ENCODE measurements around the gene ZFPL1.

Gene ZFPL1

GRCh38 chr11:65078151-65078550 lies 5.9 kb upstream of the ZFPL1 start:
- H3K79me2 ChIP-seq (ENCODE audit: control insufficient read depth, insufficient read depth, low read length, unreplicated experiment), result peaks cover 46% of the 10 kb centered on the region
- no peak overlapping the region for H3K4me3 ChIP-seq (ENCODE audit: low read depth, low read length)
- no peak overlapping the region for H3K27ac ChIP-seq (ENCODE audit: low read depth, low read length)
- H3K4me1 ChIP-seq (ENCODE audit: control insufficient read depth, insufficient read depth, low read length, unreplicated experiment), result peaks cover 10% of the 10 kb centered on the region
- no peaks in the 10 kb centered on the region for H3K27me3 ChIP-seq (ENCODE audit: insufficient read depth, low read length)
- no peak overlapping the region for H2AFZ ChIP-seq (ENCODE audit: low read length, unreplicated experiment)
- H3K36me3 ChIP-seq (ENCODE audit: insufficient read depth, low read length), result peaks cover 8% of the 10 kb centered on the region; the same call in 1 of the 2 replicates

- H3K4me3 ChIP-seq (ENCODE audit: low read depth, low read length), result no peak overlapping the region
- peaks cover 8% of the 10 kb centered on the region; the same call in 1 of the 2 replicates for H3K36me3 ChIP-seq (ENCODE audit: insufficient read depth, low read length)
- no peaks in the 10 kb centered on the region for H3K27me3 ChIP-seq (ENCODE audit: insufficient read depth, low read length)
- H3K79me2 ChIP-seq (ENCODE audit: control insufficient read depth, insufficient read depth, low read length, unreplicated experiment), result peaks cover 53% of the 10 kb centered on the region
- no peak overlapping the region for H2AFZ ChIP-seq (ENCODE audit: low read length, unreplicated experiment)
- H3K4me1 ChIP-seq (ENCODE audit: control insufficient read depth, insufficient read depth, low read length, unreplicated experiment), result peaks cover 10% of the 10 kb centered on the region
- no peak overlapping the region for H3K27ac ChIP-seq (ENCODE audit: low read depth, low read length)
Measured at GRCh38 chr11:65078786-65079342, 5.2 kb upstream of the ZFPL1 start.

- peaks cover 12% of the 10 kb centered on the region; the same call in 1 of the 2 replicates for H3K36me3 ChIP-seq (ENCODE audit: insufficient read depth, low read length)
- H3K79me2 ChIP-seq (ENCODE audit: control insufficient read depth, insufficient read depth, low read length, unreplicated experiment), result peaks cover 65% of the 10 kb centered on the region
- H3K4me3 ChIP-seq (ENCODE audit: low read depth, low read length), result peak overlapping the region; percentile 97
- H3K4me1 ChIP-seq (ENCODE audit: control insufficient read depth, insufficient read depth, low read length, unreplicated experiment), result peaks cover 21% of the 10 kb centered on the region
- peak overlapping the region; percentile 92 for H2AFZ ChIP-seq (ENCODE audit: low read length, unreplicated experiment)
- peak overlapping the region; percentile 87 for H3K27ac ChIP-seq (ENCODE audit: low read depth, low read length)
- H3K27me3 ChIP-seq (ENCODE audit: insufficient read depth, low read length), result no peaks in the 10 kb centered on the region
Measured at GRCh38 chr11:65083134-65083833, 738 bp upstream of the ZFPL1 start.

- Histone ChIP-seq H3K4me3 (ENCODE audit: low read depth, low read length) (peak overlapping the region; percentile 97), H2AFZ (ENCODE audit: low read length, unreplicated experiment) (peak overlapping the region; percentile 60), H3K27me3 (ENCODE audit: insufficient read depth, low read length) (no peaks in the 10 kb centered on the region), H3K36me3 (ENCODE audit: insufficient read depth, low read length) (peaks cover 8% of the 10 kb centered on the region; the same call in 1 of the 2 replicates), H3K4me1 (ENCODE audit: control insufficient read depth, insufficient read depth, low read length, unreplicated experiment) (peaks cover 21% of the 10 kb centered on the region), H3K27ac (ENCODE audit: low read depth, low read length) (peak overlapping the region; percentile 87), H3K79me2 (ENCODE audit: control insufficient read depth, insufficient read depth, low read length, unreplicated experiment) (peaks cover 52% of the 10 kb centered on the region)
Measured at GRCh38 chr11:65084598-65085375, 765 bp downstream of the ZFPL1 start.

GRCh38 chr11:65085446-65085845 lies 1.4 kb downstream of the ZFPL1 start:
- Histone ChIP-seq H3K27me3 (ENCODE audit: insufficient read depth, low read length) (no peaks in the 10 kb centered on the region), H3K36me3 (ENCODE audit: insufficient read depth, low read length) (peaks cover 8% of the 10 kb centered on the region; the same call in 1 of the 2 replicates), H3K4me3 (ENCODE audit: low read depth, low read length) (peak overlapping the region; percentile 97), H3K27ac (ENCODE audit: low read depth, low read length) (no peak overlapping the region), H3K79me2 (ENCODE audit: control insufficient read depth, insufficient read depth, low read length, unreplicated experiment) (peaks cover 47% of the 10 kb centered on the region), H3K4me1 (ENCODE audit: control insufficient read depth, insufficient read depth, low read length, unreplicated experiment) (peaks cover 21% of the 10 kb centered on the region), H2AFZ (ENCODE audit: low read length, unreplicated experiment) (no peak overlapping the region)

- Histone ChIP-seq H2AFZ (ENCODE audit: low read length, unreplicated experiment) (no peak overlapping the region), H3K27ac (ENCODE audit: low read depth, low read length) (no peak overlapping the region), H3K27me3 (ENCODE audit: insufficient read depth, low read length) (no peaks in the 10 kb centered on the region), H3K36me3 (ENCODE audit: insufficient read depth, low read length) (peaks cover 8% of the 10 kb centered on the region; the same call in 1 of the 2 replicates), H3K4me3 (ENCODE audit: low read depth, low read length) (no peak overlapping the region), H3K79me2 (ENCODE audit: control insufficient read depth, insufficient read depth, low read length, unreplicated experiment) (peaks cover 35% of the 10 kb centered on the region), H3K4me1 (ENCODE audit: control insufficient read depth, insufficient read depth, low read length, unreplicated experiment) (peaks cover 21% of the 10 kb centered on the region)
Measured at GRCh38 chr11:65086809-65087208, 2.8 kb downstream of the ZFPL1 start.

- H2AFZ ChIP-seq (ENCODE audit: low read length, unreplicated experiment), result no peak overlapping the region
- H3K4me1 ChIP-seq (ENCODE audit: control insufficient read depth, insufficient read depth, low read length, unreplicated experiment), result peaks cover 18% of the 10 kb centered on the region
- peaks cover 31% of the 10 kb centered on the region for H3K79me2 ChIP-seq (ENCODE audit: control insufficient read depth, insufficient read depth, low read length, unreplicated experiment)
- no peak overlapping the region for H3K27ac ChIP-seq (ENCODE audit: low read depth, low read length)
- H3K36me3 ChIP-seq (ENCODE audit: insufficient read depth, low read length), result 0 out of 2 replicates have a peak, but pooled peaks cover 8% of the 10 kb centered on the region
- H3K27me3 ChIP-seq (ENCODE audit: insufficient read depth, low read length), result no peaks in the 10 kb centered on the region
- no peak overlapping the region for H3K4me3 ChIP-seq (ENCODE audit: low read depth, low read length)
Measured at GRCh38 chr11:65087216-65087615, 3.2 kb downstream of the ZFPL1 start.

GRCh38 chr11:65087827-65088226 lies 3.8 kb downstream of the ZFPL1 start:
- Histone ChIP-seq H3K27me3 (ENCODE audit: insufficient read depth, low read length) (no peaks in the 10 kb centered on the region), H3K4me3 (ENCODE audit: low read depth, low read length) (no peak overlapping the region), H2AFZ (ENCODE audit: low read length, unreplicated experiment) (no peak overlapping the region), H3K79me2 (ENCODE audit: control insufficient read depth, insufficient read depth, low read length, unreplicated experiment) (peaks cover 25% of the 10 kb centered on the region), H3K27ac (ENCODE audit: low read depth, low read length) (no peak overlapping the region), H3K36me3 (ENCODE audit: insufficient read depth, low read length) (0 out of 2 replicates have a peak, but pooled peaks cover 5% of the 10 kb centered on the region), H3K4me1 (ENCODE audit: control insufficient read depth, insufficient read depth, low read length, unreplicated experiment) (peaks cover 15% of the 10 kb centered on the region)

- Histone ChIP-seq H3K79me2 (ENCODE audit: control insufficient read depth, insufficient read depth, low read length, unreplicated experiment) (peaks cover 11% of the 10 kb centered on the region), H3K4me1 (ENCODE audit: control insufficient read depth, insufficient read depth, low read length, unreplicated experiment) (peaks cover 12% of the 10 kb centered on the region), H3K27ac (ENCODE audit: low read depth, low read length) (no peak overlapping the region), H3K4me3 (ENCODE audit: low read depth, low read length) (no peak overlapping the region), H3K36me3 (ENCODE audit: insufficient read depth, low read length) (0 out of 2 replicates have a peak, but pooled peaks cover 4% of the 10 kb centered on the region), H2AFZ (ENCODE audit: low read length, unreplicated experiment) (no peak overlapping the region), H3K27me3 (ENCODE audit: insufficient read depth, low read length) (no peaks in the 10 kb centered on the region)
Measured at GRCh38 chr11:65089621-65090020, 5.6 kb downstream of the ZFPL1 start.

GRCh38 chr11:65090628-65091027 lies 6.6 kb downstream of the ZFPL1 start:
- Histone ChIP-seq H3K4me1 (ENCODE audit: control insufficient read depth, insufficient read depth, low read length, unreplicated experiment) (peaks cover 3% of the 10 kb centered on the region), H3K27ac (ENCODE audit: low read depth, low read length) (no peak overlapping the region), H3K79me2 (ENCODE audit: control insufficient read depth, insufficient read depth, low read length, unreplicated experiment) (peaks cover 2% of the 10 kb centered on the region), H3K27me3 (ENCODE audit: insufficient read depth, low read length) (no peaks in the 10 kb centered on the region), H3K36me3 (ENCODE audit: insufficient read depth, low read length) (0 out of 2 replicates have a peak, but pooled peaks cover 2% of the 10 kb centered on the region), H2AFZ (ENCODE audit: low read length, unreplicated experiment) (no peak overlapping the region), H3K4me3 (ENCODE audit: low read depth, low read length) (no peak overlapping the region)
